Vagina (tissue), 2 donors: ENCODE data around the gene BRPF1. TPM values are rescaled to one million over a fixed set of nuclear protein-coding genes. Genes with fewer than 3 reads are reported as not detected.

ENCODE experiments used
- DNase-seq, 2 donors: peaks; one replicate each; pipeline ENCODE4 v3.0.0-alpha.2; 2017; ENCODE audit errors: extremely low spot score in 2 of 2
- H3K27ac ChIP-seq: fragments of 200-600 bp; sonication (generic); one replicate; pipeline ENCODE4 v1.5.1; 2019
- H3K27me3 ChIP-seq: fragments of 200-600 bp; sonication (generic); one replicate; pipeline ENCODE4 v1.5.1; 2019
- H3K36me3 ChIP-seq, 2 donors: fragments of 200-600 bp; sonication (generic); one replicate each; pipeline ENCODE4 v1.5.1; 2017 to 2019
- H3K4me1 ChIP-seq: fragments of 200-600 bp; sonication (generic); one replicate; pipeline ENCODE4 v1.5.1; 2019
- H3K4me3 ChIP-seq, 2 donors: fragments of 200-600 bp; sonication (generic); 1 replicate in 1 of 2; 2 replicates in 1 of 2; pipeline ENCODE4 v1.5.1; 2016 to 2019
- H3K9me3 ChIP-seq: fragments of 200-600 bp; sonication (generic); one replicate; pipeline ENCODE4 v1.5.1; 2019
- POLR2A ChIP-seq, 2 donors: fragments of 450-650 bp; IDR thresholded peaks; one replicate each; pipeline ENCODE4 v1.6.1; 2017; ENCODE audit warnings: antibody characterized with exemption in 2 of 2, mild to moderate bottlenecking in 2 of 2, moderate library complexity in 2 of 2
- POLR2AphosphoS5 ChIP-seq, 2 donors: sonication (generic); formaldehyde crosslinking; IDR thresholded peaks; one replicate each; pipeline ENCODE4 v1.9.0; 2017; ENCODE audit warnings: antibody characterized with exemption in 2 of 2, mild to moderate bottlenecking in 2 of 2, low read depth in 1 of 2; ENCODE audit not compliant: insufficient read depth in 1 of 2
- intact Hi-C: fragments of 100-400 bp; cut with DNase I; formaldehyde crosslinking; loops from one replicate; pipeline ENCODE4 v1.15.1; 2023
- total RNA-seq: library from RNA; depleted of rRNA; stranded (reverse); fragments of >200 nt; gene quantifications from one replicate; pipeline ENCODE4 v1.2.3, GENCODE V29; 2016
- TF ChIP-seq, protein P1 (sequence below), 3 experiments: fragments of 450-650 bp in 2 of 3; fragments of 200-600 bp in 1 of 3; sonication (generic) in 1 of 3; IDR thresholded peaks; one replicate each; pipeline ENCODE4 v1.5.1; 2017 to 2019; ENCODE audit warnings: antibody characterized with exemption in 3 of 3, mild to moderate bottlenecking in 2 of 3, moderate library complexity in 2 of 3

The BRPF1 gene
- total RNA-seq, 1 donor from 2014 or later, result 16.9 TPM

DNA sequence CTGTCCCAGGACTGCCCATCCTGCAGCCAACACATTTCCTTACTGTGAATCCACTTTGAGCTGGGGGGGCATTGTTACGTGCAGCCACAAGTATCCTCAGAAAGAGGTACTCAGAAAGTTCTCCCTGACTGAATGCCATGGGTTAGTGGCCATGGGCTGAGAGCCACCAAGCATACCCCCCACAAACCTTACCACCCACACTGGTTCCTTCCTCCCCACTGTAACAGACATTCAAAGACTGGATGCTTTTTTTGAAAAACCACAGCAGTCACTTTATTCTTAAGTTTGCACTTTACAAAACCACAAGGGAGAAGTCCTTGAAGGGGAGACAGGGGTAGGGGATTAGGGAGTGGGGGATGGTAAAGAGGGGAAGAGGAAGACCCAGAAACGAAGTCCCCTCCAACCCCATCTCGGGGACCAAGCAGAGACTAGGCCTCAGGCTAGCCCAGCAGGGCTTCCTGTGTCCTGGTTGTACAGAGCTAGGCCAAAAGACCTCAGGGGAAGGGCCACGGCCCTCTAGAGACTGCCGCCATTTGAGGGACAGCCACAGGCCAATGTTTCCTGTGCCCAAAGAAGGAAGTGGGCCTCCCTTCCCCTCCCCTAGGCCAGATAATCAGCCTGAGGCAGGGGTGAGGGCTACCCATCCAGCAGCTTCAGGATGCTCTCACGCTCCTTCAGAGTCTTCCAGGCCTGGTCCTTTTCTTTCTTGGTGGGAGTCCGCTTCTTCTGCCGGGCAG, 48.4 kb downstream of the BRPF1 start:
- no peaks in the 10 kb centered on the region for H3K9me3 ChIP-seq
- H3K4me1 ChIP-seq, result no peaks in the 10 kb centered on the region
- intact Hi-C loops, result no loop called here
- H3K4me3 ChIP-seq, result no peak overlapping the region
- no peak for DNase-seq
- H3K27ac ChIP-seq, result no peak overlapping the region
- TF ChIP-seq, protein P1, sequence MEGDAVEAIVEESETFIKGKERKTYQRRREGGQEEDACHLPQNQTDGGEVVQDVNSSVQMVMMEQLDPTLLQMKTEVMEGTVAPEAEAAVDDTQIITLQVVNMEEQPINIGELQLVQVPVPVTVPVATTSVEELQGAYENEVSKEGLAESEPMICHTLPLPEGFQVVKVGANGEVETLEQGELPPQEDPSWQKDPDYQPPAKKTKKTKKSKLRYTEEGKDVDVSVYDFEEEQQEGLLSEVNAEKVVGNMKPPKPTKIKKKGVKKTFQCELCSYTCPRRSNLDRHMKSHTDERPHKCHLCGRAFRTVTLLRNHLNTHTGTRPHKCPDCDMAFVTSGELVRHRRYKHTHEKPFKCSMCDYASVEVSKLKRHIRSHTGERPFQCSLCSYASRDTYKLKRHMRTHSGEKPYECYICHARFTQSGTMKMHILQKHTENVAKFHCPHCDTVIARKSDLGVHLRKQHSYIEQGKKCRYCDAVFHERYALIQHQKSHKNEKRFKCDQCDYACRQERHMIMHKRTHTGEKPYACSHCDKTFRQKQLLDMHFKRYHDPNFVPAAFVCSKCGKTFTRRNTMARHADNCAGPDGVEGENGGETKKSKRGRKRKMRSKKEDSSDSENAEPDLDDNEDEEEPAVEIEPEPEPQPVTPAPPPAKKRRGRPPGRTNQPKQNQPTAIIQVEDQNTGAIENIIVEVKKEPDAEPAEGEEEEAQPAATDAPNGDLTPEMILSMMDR (IDR thresholded peaks at IDR 0.05), result no peak
- TF ChIP-seq POLR2A (IDR thresholded peaks at IDR 0.05), result no peak
- no peak for TF ChIP-seq POLR2AphosphoS5 (IDR thresholded peaks at IDR 0.05; ENCODE audit: insufficient read depth in 1 of 2, low read depth in 1 of 2)
- H3K36me3 ChIP-seq, result peaks cover 2 to 15% of the 10 kb centered on the region in 2 donors
- no peaks in the 10 kb centered on the region for H3K27me3 ChIP-seq

DNA sequence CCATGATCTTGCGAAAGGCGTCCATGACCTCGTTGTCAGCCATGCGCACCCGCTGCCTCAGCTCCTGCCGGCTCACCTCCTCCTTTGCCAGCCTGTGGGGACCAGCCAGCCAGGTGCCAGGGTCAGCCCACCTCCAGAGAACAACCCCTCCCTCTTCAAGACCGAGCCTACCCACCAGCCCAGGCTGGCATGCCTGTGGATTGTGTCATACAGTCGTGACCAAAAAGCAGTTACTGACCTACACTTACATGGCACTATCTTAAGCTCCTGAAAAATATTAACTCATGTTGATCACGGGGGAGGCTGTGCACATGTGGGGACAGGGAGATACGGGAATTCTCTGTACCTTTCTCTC, 48.9 kb downstream of the BRPF1 start:
- intact Hi-C loops, result no loop called here
- H3K9me3 ChIP-seq, result no peaks in the 10 kb centered on the region
- no peak for DNase-seq
- H3K4me1 ChIP-seq, result no peaks in the 10 kb centered on the region
- peaks cover 2 to 20% of the 10 kb centered on the region in 2 donors for H3K36me3 ChIP-seq
- no peak overlapping the region for H3K27ac ChIP-seq
- TF ChIP-seq, protein P1 (IDR thresholded peaks at IDR 0.05), result no peak
- TF ChIP-seq POLR2AphosphoS5 (IDR thresholded peaks at IDR 0.05; ENCODE audit: insufficient read depth in 1 of 2, low read depth in 1 of 2) (no peak), POLR2A (IDR thresholded peaks at IDR 0.05) (no peak)
- H3K4me3 ChIP-seq, result no peak overlapping the region
- no peaks in the 10 kb centered on the region for H3K27me3 ChIP-seq

DNA sequence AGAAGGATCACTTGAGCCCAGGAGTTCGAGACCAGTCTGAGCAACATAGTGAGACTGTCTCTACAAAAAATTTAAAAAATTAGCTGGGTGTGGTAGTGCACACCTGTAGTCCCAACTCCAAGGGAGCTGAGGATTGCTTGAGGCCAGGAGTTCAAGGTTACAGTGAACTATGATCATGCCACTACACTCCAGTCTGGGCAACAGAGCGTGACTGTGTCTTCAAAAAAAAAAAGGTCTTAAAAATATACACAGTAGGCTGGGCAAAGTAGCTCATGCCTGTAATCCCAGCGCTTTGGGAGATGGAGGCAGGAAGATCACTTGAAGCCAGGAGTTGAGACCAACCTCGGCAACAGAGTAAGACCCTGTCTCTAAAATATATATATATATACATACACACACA, 49.4 kb downstream of the BRPF1 start:
- H3K4me3 ChIP-seq, result no peak overlapping the region
- H3K9me3 ChIP-seq, result no peaks in the 10 kb centered on the region
- TF ChIP-seq POLR2AphosphoS5 (IDR thresholded peaks at IDR 0.05; ENCODE audit: insufficient read depth in 1 of 2, low read depth in 1 of 2), result no peak
- TF ChIP-seq, protein P1 (IDR thresholded peaks at IDR 0.05), result no peak
- TF ChIP-seq POLR2A (IDR thresholded peaks at IDR 0.05), result no peak
- H3K27ac ChIP-seq, result no peak overlapping the region
- DNase-seq, result no peak
- no peaks in the 10 kb centered on the region for H3K4me1 ChIP-seq
- peaks cover 2 to 23% of the 10 kb centered on the region in 2 donors for H3K36me3 ChIP-seq
- intact Hi-C loops, result no loop called here
- H3K27me3 ChIP-seq, result no peaks in the 10 kb centered on the region

DNA sequence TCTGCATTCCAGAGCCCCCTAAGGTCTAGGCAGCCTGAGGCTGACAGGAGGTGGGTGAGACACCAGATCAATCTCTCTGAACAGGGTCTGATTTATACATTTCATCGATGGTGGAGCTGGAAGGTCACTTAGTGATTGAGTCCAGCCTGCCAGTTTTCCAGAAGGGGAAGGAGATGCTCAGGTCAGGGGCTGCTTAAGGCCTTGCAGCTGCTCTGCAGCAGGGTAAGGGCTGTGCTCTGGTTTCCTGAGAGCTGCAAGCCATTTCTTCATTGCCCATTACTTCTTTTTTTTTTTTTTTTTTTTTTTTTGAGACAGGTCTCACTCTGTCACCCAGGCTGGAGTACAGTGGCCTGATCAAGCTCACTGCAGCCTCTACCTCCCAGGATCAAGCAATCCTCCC, 50.0 kb downstream of the BRPF1 start:
- Histone ChIP-seq H3K27me3 (no peaks in the 10 kb centered on the region), H3K27ac (no peak overlapping the region), H3K4me1 (no peaks in the 10 kb centered on the region), H3K4me3 (no peak overlapping the region), H3K36me3 (peaks cover 2 to 28% of the 10 kb centered on the region in 2 donors), H3K9me3 (no peaks in the 10 kb centered on the region)
- DNase-seq, result no peak
- TF ChIP-seq POLR2A (IDR thresholded peaks at IDR 0.05) (no peak), POLR2AphosphoS5 (IDR thresholded peaks at IDR 0.05; ENCODE audit: insufficient read depth in 1 of 2, low read depth in 1 of 2) (no peak)
- TF ChIP-seq, protein P1 (IDR thresholded peaks at IDR 0.05), result no peak
- intact Hi-C loops, result no loop called here

DNA sequence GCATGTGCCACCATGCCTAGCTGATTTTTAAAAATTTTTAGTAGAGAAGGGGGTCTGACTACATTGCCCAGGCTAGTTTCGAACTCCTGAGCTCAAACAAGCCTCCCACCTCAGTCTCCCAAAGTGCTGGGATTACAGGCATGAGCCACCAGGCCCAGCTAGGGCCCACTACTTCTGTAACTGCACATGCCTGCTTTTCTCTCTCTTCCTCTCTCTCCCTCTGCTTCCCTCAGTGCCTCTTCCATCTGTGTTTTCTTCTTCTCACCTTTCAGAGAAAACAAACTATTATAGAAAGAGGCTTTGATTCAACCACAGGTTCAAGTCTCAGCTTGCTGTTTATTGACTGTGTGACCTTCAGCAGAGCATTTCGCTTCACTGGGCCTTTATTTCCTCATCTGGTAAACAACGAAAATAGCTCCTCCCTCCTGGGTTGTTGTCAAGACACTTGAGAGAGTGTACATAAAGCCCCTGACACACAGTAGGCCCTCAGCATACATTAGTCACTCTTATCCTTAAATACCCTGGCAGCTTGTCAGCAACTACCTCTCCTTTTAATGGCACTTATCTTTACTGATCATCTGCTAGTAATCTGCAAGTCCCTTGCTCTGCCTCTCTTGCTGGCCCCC, 50.6 kb downstream of the BRPF1 start:
- intact Hi-C loops, result no loop called here
- Histone ChIP-seq H3K4me3 (no peak overlapping the region), H3K36me3 (peaks cover 2 to 31% of the 10 kb centered on the region in 2 donors), H3K27me3 (no peaks in the 10 kb centered on the region), H3K27ac (no peak overlapping the region), H3K4me1 (no peaks in the 10 kb centered on the region), H3K9me3 (no peaks in the 10 kb centered on the region)
- DNase-seq, result no peak
- TF ChIP-seq, protein P1 (IDR thresholded peaks at IDR 0.05), result no peak
- TF ChIP-seq POLR2AphosphoS5 (IDR thresholded peaks at IDR 0.05; ENCODE audit: insufficient read depth in 1 of 2, low read depth in 1 of 2), result no peak
- TF ChIP-seq POLR2A (IDR thresholded peaks at IDR 0.05), result no peak
